IPS-20b (cell line): Measurements from ENCODE around the gene LYL1.

Source experiments
- H3K27ac ChIP-seq: one replicate; pipeline ENCODE4 v1.5.1; 2013; ENCODE audit warnings: low read length
- H3K27me3 ChIP-seq: 2 replicates; pipeline ENCODE4 v1.6.1; 2013; ENCODE audit warnings: mild to moderate bottlenecking, low read length, inconsistent platforms; ENCODE audit not compliant: insufficient read depth
- H3K36me3 ChIP-seq: 2 replicates; pipeline ENCODE4 v1.6.1; 2013; ENCODE audit warnings: low read depth, mild to moderate bottlenecking, inconsistent platforms, low read length, moderate library complexity; ENCODE audit not compliant: insufficient read depth
- H3K4me1 ChIP-seq: 2 replicates; pipeline ENCODE4 v1.6.1; 2013; ENCODE audit warnings: mild to moderate bottlenecking, control low read depth, inconsistent platforms, low read length, moderate library complexity; ENCODE audit not compliant: insufficient read depth
- H3K4me3 ChIP-seq: 2 replicates; pipeline ENCODE4 v1.5.1; 2013; ENCODE audit warnings: mild to moderate bottlenecking, low read length, inconsistent platforms
- H3K9ac ChIP-seq: 2 replicates; pipeline ENCODE4 v1.6.1; 2013; ENCODE audit warnings: low read depth, mild to moderate bottlenecking, inconsistent platforms, low read length, moderate library complexity
- H3K9me3 ChIP-seq: 2 replicates; pipeline ENCODE4 v1.6.1; 2013; ENCODE audit warnings: mild to moderate bottlenecking, low read depth, low read length, inconsistent platforms; ENCODE audit not compliant: insufficient read depth

Gene LYL1

GRCh38 chr19:13100841-13101589 lies 1.6 kb downstream of the LYL1 start:
- no peak overlapping the region for H3K27ac ChIP-seq
- H3K9ac ChIP-seq, result no peak overlapping the region
- peaks cover 75% of the 10 kb centered on the region for H3K27me3 ChIP-seq

GRCh38 chr19:13100031-13100588 lies 2.5 kb downstream of the LYL1 start:
- no peaks in the 10 kb centered on the region for H3K9me3 ChIP-seq
- H3K4me3 ChIP-seq, result no peak overlapping the region
- H3K4me1 ChIP-seq, result no peaks in the 10 kb centered on the region; the same call in 1 of the 2 replicates
- peaks cover 84% of the 10 kb centered on the region for H3K27me3 ChIP-seq
- no peak overlapping the region for H3K27ac ChIP-seq
- no peak overlapping the region for H3K9ac ChIP-seq
- H3K36me3 ChIP-seq, result no peaks in the 10 kb centered on the region

More at GRCh38 chr19:13100841-13101589, 1.6 kb downstream of the LYL1 start:
- Histone ChIP-seq H3K36me3 (no peaks in the 10 kb centered on the region; the same call in 1 of the 2 replicates), H3K9me3 (no peaks in the 10 kb centered on the region), H3K4me3 (no peak overlapping the region), H3K4me1 (no peaks in the 10 kb centered on the region)

- H3K9me3 ChIP-seq, result no peaks in the 10 kb centered on the region
- H3K27ac ChIP-seq, result no peak overlapping the region
- no peak overlapping the region for H3K9ac ChIP-seq
- H3K4me3 ChIP-seq, result peak overlapping the region; percentile 10; the same call in 1 of the 2 replicates
- H3K4me1 ChIP-seq, result peaks cover 4% of the 10 kb centered on the region; the same call in 1 of the 2 replicates
- H3K27me3 ChIP-seq, result peaks cover 92% of the 10 kb centered on the region
- no peaks in the 10 kb centered on the region for H3K36me3 ChIP-seq
Measured at GRCh38 chr19:13099073-13099999, 3.3 kb downstream of the LYL1 start.

GRCh38 chr19:13098277-13099072 lies 4.2 kb downstream of the LYL1 start:
- Histone ChIP-seq H3K4me1 (peaks cover 5% of the 10 kb centered on the region; the same call in 1 of the 2 replicates), H3K9ac (no peak overlapping the region), H3K27ac (no peak overlapping the region), H3K36me3 (no peaks in the 10 kb centered on the region), H3K27me3 (peaks cover 100% of the 10 kb centered on the region), H3K9me3 (no peaks in the 10 kb centered on the region), H3K4me3 (peak overlapping the region; percentile 10; the same call in 1 of the 2 replicates)

GRCh38 chr19:13097463-13098258 lies 5.0 kb downstream of the LYL1 start:
- Histone ChIP-seq H3K4me1 (peaks cover 5% of the 10 kb centered on the region; the same call in 1 of the 2 replicates), H3K4me3 (no peak overlapping the region), H3K9ac (no peak overlapping the region), H3K27ac (no peak overlapping the region), H3K36me3 (no peaks in the 10 kb centered on the region), H3K27me3 (peaks cover 100% of the 10 kb centered on the region), H3K9me3 (no peaks in the 10 kb centered on the region)

GRCh38 chr19:13097033-13097462 lies 5.6 kb downstream of the LYL1 start:
- peaks cover 9% of the 10 kb centered on the region; the same call in 1 of the 2 replicates for H3K4me1 ChIP-seq
- H3K4me3 ChIP-seq, result no peak overlapping the region
- H3K36me3 ChIP-seq, result no peaks in the 10 kb centered on the region
- H3K9me3 ChIP-seq, result no peaks in the 10 kb centered on the region
- peaks cover 100% of the 10 kb centered on the region for H3K27me3 ChIP-seq
- H3K27ac ChIP-seq, result no peak overlapping the region
- H3K9ac ChIP-seq, result no peak overlapping the region

- H3K4me1 ChIP-seq, result peaks cover 11% of the 10 kb centered on the region; the same call in 1 of the 2 replicates
- peak overlapping the region; percentile 16; the same call in 1 of the 2 replicates for H3K9ac ChIP-seq
- no peaks in the 10 kb centered on the region for H3K9me3 ChIP-seq
- H3K4me3 ChIP-seq, result peak overlapping the region; percentile 62
- no peaks in the 10 kb centered on the region for H3K36me3 ChIP-seq
- H3K27ac ChIP-seq, result no peak overlapping the region
- peaks cover 100% of the 10 kb centered on the region for H3K27me3 ChIP-seq
Measured at GRCh38 chr19:13095934-13096927, 6.4 kb downstream of the LYL1 start.

GRCh38 chr19:13095393-13095784 lies 7.3 kb downstream of the LYL1 start:
- Histone ChIP-seq H3K9me3 (no peaks in the 10 kb centered on the region), H3K4me1 (peaks cover 11% of the 10 kb centered on the region; the same call in 1 of the 2 replicates), H3K4me3 (peak overlapping the region; percentile 62; the same call in 1 of the 2 replicates), H3K27ac (no peak overlapping the region), H3K9ac (no peak overlapping the region), H3K36me3 (no peaks in the 10 kb centered on the region), H3K27me3 (peaks cover 100% of the 10 kb centered on the region)

- Histone ChIP-seq H3K36me3 (no peaks in the 10 kb centered on the region), H3K27ac (no peak overlapping the region), H3K9ac (no peak overlapping the region), H3K9me3 (no peaks in the 10 kb centered on the region), H3K4me3 (peak overlapping the region; percentile 62; the same call in 1 of the 2 replicates), H3K4me1 (peaks cover 11% of the 10 kb centered on the region; the same call in 1 of the 2 replicates), H3K27me3 (peaks cover 100% of the 10 kb centered on the region)
Measured at GRCh38 chr19:13094771-13095392, 7.8 kb downstream of the LYL1 start.
